K562 (cell line): Measurements from ENCODE around the gene TBX3.

Experiments used
- ARID3A ChIP-seq: IDR thresholded peaks from 2 replicates; pipeline ENCODE4 v1.6.1; 2012; ENCODE audit warnings: low read depth, low read length, improper control_type of control experiment, borderline replicate concordance
- ATF7 ChIP-seq: fragments of 450-650 bp; IDR thresholded peaks from 2 replicates; pipeline ENCODE4 v1.7.1; 2014; ENCODE audit warnings: mild to moderate bottlenecking, moderate library complexity
- BACH1 ChIP-seq: fragments of 200-800 bp; sonication (Bioruptor generic); IDR thresholded peaks from 2 replicates; pipeline ENCODE4 v1.6.1; 2016; ENCODE audit warnings: missing genetic modification characterization, missing compliant biosample characterization
- CEBPB ChIP-seq: fragments of 450-650 bp; IDR thresholded peaks from 2 replicates; pipeline ENCODE4 v1.6.1; 2016; ENCODE audit warnings: missing genetic modification characterization, missing compliant biosample characterization
- CTCF ChIP-seq, 3 experiments: IDR thresholded peaks in 2 of 3; conservative IDR thresholded peaks in 1 of 3; 2 replicates each; pipeline ENCODE4 v1.5.1; 2011 to 2012; ENCODE audit warnings: low read length in 3 of 3, mild to moderate bottlenecking in 3 of 3, control low read depth in 2 of 3, improper control_type of control experiment in 1 of 3, inconsistent platforms in 1 of 3, low read depth in 1 of 3, mixed read lengths in 1 of 3, moderate library complexity in 1 of 3; ENCODE audit not compliant: insufficient read depth in 2 of 3
- E2F1 ChIP-seq: sonication (generic); formaldehyde crosslinking; IDR thresholded peaks from 2 replicates; pipeline ENCODE4 v1.8.1; 2023; ENCODE audit warnings: mild to moderate bottlenecking, missing genetic modification reagents, moderate library complexity
- ELF1 ChIP-seq: fragments of 200-800 bp; sonication (Bioruptor generic); IDR thresholded peaks from 2 replicates; pipeline ENCODE4 v1.6.1; 2016; ENCODE audit warnings: missing genetic modification characterization, missing compliant biosample characterization
- EZH2 ChIP-seq: IDR thresholded peaks from 2 replicates; pipeline ENCODE4 v1.6.1; 2012; ENCODE audit warnings: low read depth, mild to moderate bottlenecking, inconsistent platforms, low read length, borderline replicate concordance
- HBP1 ChIP-seq: fragments of 450-650 bp; formaldehyde crosslinking; IDR thresholded peaks from 2 replicates; pipeline ENCODE4 v1.4.0; 2022; ENCODE audit warnings: missing genetic modification characterization
- MLLT1 ChIP-seq, 2 experiments: fragments of 450-650 bp; IDR thresholded peaks; 2 replicates each; pipeline ENCODE4 v1.6.1; 2016
- POLR2A ChIP-seq: fragments of 450-650 bp; conservative IDR thresholded peaks from 2 replicates; pipeline ENCODE4 v1.6.1; 2016
- POLR2AphosphoS5 ChIP-seq: IDR thresholded peaks from 2 replicates; pipeline ENCODE4 v1.6.1; 2011; ENCODE audit warnings: mild to moderate bottlenecking, low read depth, low read length, moderate library complexity; ENCODE audit not compliant: control insufficient read depth, insufficient read depth
- RFX5 ChIP-seq: IDR thresholded peaks from 2 replicates; pipeline ENCODE4 v1.6.1; 2011; ENCODE audit warnings: low read depth, mild to moderate bottlenecking, improper control_type of control experiment, low read length
- RREB1 ChIP-seq: fragments of 250-450 bp; sonication (Bioruptor Pico); IDR thresholded peaks from 2 replicates; pipeline ENCODE4 v1.4.0; 2020

- TF ChIP-seq EZH2 (no peak), ARID3A (no peak), CTCF (IDR thresholded peaks at IDR 0.05 in 2 of 3, conservative IDR thresholded peaks at IDR 0.05 in 1 of 3; ENCODE audit: insufficient read depth in 2 of 3, low read depth in 1 of 3, low read length in 3 of 3) (no peak), ELF1 (tag) (no peak), E2F1 (CRISPR knock-in tag) (no peak), RREB1 (CRISPR knock-in tag) (no peak), POLR2A (no peak), ATF7 (no peak), POLR2AphosphoS5 (no peak), BACH1 (tag) (no peak), MLLT1 (IDR thresholded peaks at IDR 0.05) (no peak), HBP1 (CRISPR knock-in tag) (no peak), CEBPB (tag) (no peak), RFX5 (no peak)
These were observed 4.5 kb downstream of the TBX3 start for GRCh38 chr12:114679452-114679875.
